BE2C (cell line): Measurements from ENCODE around the gene SOX4.

Source experiments
- DNase-seq: peaks from one replicate; pipeline ENCODE4 v3.0.0-alpha.2; 2020
- H3K27me3 ChIP-seq: fragments of 250-450 bp; sonication (Bioruptor Pico); 2 replicates; pipeline ENCODE4 v1.5.1; 2020; ENCODE audit warnings: mild to moderate bottlenecking
- H3K36me3 ChIP-seq: fragments of 250-450 bp; sonication (Bioruptor Pico); 2 replicates; pipeline ENCODE4 v1.5.1; 2020; ENCODE audit warnings: mild to moderate bottlenecking
- H3K4me1 ChIP-seq: fragments of 250-450 bp; sonication (Bioruptor Pico); 2 replicates; pipeline ENCODE4 v1.5.1; 2020
- H3K4me3 ChIP-seq: 2 replicates; pipeline ENCODE4 v1.5.1; 2011; ENCODE audit warnings: low read depth, low read length
- H3K9me3 ChIP-seq: fragments of 250-450 bp; sonication (Bioruptor Pico); 2 replicates; pipeline ENCODE4 v1.5.1; 2020
- TF ChIP-seq, protein P1 (sequence below): IDR thresholded peaks from 2 replicates; pipeline ENCODE4 v1.5.1; 2012; ENCODE audit warnings: mild to moderate bottlenecking, low read depth, low read length

Gene SOX4

DNA sequence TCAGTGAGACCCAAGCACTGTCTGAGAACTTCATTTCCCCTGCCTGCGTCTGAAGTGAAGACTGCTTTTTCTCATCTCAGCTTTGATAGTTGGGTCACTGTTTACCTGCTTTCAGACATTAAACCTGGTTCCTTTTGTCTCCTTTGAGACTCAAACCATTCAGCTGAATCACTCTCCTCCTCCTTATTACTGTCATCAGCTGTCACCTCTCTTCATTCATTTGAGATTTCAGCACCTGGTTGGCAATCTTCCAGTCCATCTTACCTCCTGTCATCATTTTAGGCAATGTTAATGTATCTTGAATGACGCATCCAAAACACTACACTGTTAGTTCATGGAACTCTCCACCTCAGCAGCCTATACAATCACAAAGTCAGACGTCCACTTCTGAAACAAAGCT lies 34.3 kb upstream of the SOX4 start:
- Histone ChIP-seq H3K36me3 (no peaks in the 10 kb centered on the region), H3K27me3 (no peaks in the 10 kb centered on the region), H3K4me3 (no peak overlapping the region), H3K9me3 (no peaks in the 10 kb centered on the region), H3K4me1 (no peaks in the 10 kb centered on the region)
- TF ChIP-seq, protein P1, sequence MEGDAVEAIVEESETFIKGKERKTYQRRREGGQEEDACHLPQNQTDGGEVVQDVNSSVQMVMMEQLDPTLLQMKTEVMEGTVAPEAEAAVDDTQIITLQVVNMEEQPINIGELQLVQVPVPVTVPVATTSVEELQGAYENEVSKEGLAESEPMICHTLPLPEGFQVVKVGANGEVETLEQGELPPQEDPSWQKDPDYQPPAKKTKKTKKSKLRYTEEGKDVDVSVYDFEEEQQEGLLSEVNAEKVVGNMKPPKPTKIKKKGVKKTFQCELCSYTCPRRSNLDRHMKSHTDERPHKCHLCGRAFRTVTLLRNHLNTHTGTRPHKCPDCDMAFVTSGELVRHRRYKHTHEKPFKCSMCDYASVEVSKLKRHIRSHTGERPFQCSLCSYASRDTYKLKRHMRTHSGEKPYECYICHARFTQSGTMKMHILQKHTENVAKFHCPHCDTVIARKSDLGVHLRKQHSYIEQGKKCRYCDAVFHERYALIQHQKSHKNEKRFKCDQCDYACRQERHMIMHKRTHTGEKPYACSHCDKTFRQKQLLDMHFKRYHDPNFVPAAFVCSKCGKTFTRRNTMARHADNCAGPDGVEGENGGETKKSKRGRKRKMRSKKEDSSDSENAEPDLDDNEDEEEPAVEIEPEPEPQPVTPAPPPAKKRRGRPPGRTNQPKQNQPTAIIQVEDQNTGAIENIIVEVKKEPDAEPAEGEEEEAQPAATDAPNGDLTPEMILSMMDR = no peak
- no peak for DNase-seq

DNA sequence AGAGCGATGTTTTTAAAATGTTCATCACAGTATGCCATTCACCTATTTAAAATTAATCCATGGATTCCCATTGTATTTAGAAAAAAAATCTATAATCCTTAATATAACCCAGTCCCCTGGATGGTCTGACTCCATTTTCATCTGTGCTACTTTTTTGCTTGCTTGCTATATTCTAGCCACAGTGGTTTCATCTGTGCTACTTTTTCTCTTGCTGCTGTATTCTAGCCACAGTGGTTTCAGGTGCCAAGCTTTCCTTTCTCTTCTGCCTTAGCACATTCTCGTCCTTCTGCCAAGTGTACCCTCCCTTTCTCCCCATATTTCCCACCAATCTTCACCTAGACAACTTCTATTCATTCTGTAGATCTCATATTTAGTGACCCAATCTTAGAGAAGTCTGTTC lies 33.3 kb upstream of the SOX4 start:
- TF ChIP-seq, protein P1 = no peak
- no peaks in the 10 kb centered on the region for H3K36me3 ChIP-seq
- DNase-seq = no peak
- H3K4me1 ChIP-seq = no peaks in the 10 kb centered on the region
- H3K9me3 ChIP-seq = no peaks in the 10 kb centered on the region
- no peak overlapping the region for H3K4me3 ChIP-seq
- H3K27me3 ChIP-seq = no peaks in the 10 kb centered on the region

DNA sequence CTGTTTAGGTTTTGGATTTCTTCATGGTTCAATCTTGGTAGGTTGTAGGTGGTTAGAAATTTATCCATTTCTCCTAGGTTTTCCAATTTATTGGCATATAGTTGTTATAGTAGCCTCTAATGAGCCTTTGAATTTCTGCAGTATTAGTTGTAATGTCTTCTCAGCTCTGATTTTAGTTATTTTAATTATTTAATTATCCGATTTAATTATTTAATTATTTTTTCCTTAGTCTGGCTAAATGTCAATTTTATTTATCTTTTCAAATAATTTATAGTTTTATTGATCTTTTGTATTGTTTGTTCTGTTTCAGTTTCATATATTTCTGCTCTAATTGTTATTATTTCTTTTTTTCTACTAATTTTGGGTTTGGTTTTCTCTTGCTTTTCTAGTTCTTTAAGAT lies 28.1 kb upstream of the SOX4 start:
- Histone ChIP-seq H3K9me3 (no peaks in the 10 kb centered on the region), H3K4me1 (no peaks in the 10 kb centered on the region), H3K36me3 (no peaks in the 10 kb centered on the region), H3K4me3 (no peak overlapping the region), H3K27me3 (no peaks in the 10 kb centered on the region)
- TF ChIP-seq, protein P1 = no peak
- DNase-seq = no peak

DNA sequence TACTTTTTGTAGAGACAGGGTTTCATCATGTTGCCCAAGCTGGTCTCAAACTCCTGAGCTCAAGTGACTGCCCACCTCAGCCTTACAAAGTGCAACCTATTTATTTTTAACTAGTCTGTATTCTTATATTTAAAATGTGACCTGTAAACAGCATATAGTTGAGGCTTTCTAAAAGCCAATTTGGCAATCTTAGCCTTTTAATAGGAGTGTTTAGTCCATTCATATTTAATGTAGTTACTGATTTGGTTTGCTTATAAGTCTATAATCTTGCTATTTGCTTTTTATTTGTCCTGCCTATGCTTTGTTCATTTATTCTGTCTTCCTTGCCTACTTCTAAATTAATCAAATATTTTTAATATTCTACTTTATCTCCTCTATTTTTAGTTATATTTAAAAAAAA lies 15.0 kb upstream of the SOX4 start:
- no peak overlapping the region for H3K4me3 ChIP-seq
- no peak for DNase-seq
- TF ChIP-seq, protein P1 = no peak
- H3K36me3 ChIP-seq = no peaks in the 10 kb centered on the region
- no peaks in the 10 kb centered on the region; the same call in 1 of the 2 replicates for H3K9me3 ChIP-seq
- no peaks in the 10 kb centered on the region for H3K27me3 ChIP-seq
- H3K4me1 ChIP-seq = peaks cover 3% of the 10 kb centered on the region; the same call in 1 of the 2 replicates

DNA sequence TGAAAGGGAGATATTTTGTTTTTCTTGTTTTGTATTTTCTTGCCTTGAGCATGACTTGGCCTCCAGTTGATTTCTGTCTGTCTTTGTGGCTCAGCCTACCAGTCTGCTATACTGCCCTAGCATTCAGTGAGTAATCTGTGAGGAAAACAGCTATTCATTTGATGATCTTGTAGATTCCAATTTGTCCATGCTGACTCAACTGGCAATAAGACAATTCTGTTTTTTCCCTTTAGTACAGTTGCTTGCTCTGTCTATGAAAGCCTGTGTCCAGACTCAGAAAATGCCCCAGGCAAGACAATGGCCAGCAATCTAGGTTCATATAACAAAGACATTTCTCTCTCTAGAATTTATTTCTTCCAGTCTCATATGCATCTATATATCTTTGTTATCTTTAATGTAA lies 10.9 kb upstream of the SOX4 start:
- peaks cover 3% of the 10 kb centered on the region; the same call in 1 of the 2 replicates for H3K4me1 ChIP-seq
- no peak overlapping the region for H3K4me3 ChIP-seq
- H3K27me3 ChIP-seq = no peaks in the 10 kb centered on the region
- H3K9me3 ChIP-seq = no peaks in the 10 kb centered on the region; the same call in 1 of the 2 replicates
- TF ChIP-seq, protein P1 = no peak
- no peak for DNase-seq
- no peaks in the 10 kb centered on the region for H3K36me3 ChIP-seq

DNA sequence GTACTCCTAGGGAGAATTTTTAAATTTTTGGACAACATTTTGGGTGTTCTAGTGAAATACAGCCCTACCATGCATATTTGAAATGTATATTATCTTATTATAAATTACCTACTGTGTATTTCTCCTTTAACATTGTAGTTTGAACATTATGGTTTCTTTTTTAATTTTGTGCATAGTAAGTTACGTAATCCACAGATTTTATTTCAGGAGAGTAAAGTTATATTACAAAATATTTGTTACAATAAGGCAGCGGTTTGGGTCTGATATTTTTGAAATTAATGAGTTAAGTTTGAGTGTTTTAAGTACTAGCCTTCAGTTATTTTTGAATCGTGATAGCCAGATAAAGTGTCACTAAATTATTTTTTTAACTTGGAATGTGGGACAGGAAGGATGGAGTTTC lies 7.3 kb upstream of the SOX4 start:
- Histone ChIP-seq H3K9me3 (no peaks in the 10 kb centered on the region), H3K4me3 (peak overlapping the region; percentile 86; the same call in 1 of the 2 replicates), H3K4me1 (peaks cover 3% of the 10 kb centered on the region; the same call in 1 of the 2 replicates), H3K27me3 (no peaks in the 10 kb centered on the region), H3K36me3 (no peaks in the 10 kb centered on the region)
- TF ChIP-seq, protein P1 = no peak
- no peak for DNase-seq
